Activated CD8-positive, alpha-beta memory T cell treated with anti-CD3 and anti-CD28 coated beads for 48 hours (primary cell): Measurements from ENCODE around the gene C1QL2.

Experiments
- DNase-seq, 3 experiments: peaks; one replicate each; pipeline ENCODE4 v3.0.0-alpha.2; 2020; ENCODE audit warnings: low read depth in 2 of 3, low spot score in 2 of 3

C1QL2 gene

DNA sequence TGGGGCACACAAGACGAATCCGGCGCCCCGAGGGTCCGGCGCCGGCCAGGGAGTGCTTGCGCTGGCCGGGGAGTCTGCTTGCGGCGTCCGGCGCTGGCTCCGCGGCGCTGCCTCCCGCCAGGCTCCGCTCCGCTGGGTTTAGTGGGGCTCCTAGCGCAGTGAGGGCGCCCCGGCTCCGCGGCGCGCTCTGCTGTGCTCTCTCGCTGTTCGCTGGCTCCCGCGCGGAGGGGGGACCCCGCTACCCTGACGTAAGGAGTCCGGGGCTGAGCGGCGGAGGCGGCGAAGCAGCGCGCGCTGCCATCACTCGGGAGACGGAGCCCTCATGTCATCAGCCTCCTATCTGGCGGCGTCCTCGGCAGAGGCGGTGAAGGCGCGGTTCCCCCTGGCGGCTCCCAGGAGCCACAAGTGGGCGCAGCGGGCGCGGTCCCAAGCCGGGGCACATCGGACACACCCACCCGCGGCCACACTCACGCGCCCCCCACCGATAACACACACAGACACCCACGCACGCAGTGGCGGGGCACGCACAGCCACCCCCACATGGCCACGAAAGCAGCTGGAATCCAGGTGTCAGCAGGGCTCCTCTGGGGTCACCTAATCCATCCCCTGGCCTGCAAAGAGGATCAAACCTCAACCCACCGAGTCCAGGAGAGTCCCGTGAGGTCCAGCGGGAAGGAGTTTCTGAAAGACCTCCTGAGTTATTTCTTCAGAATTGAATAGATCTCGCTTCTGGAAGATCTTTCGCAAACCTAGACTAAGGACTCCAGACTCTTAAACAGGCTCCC lies at the start of gene C1QL2:
C1QL2 (minus strand) TSS at position 189 of the 785 bp plus-strand sequence. CDS start 482 bp downstream, outside the sequence.
- no peak for DNase-seq

GRCh38 chr2:119207447-119207846 lies 48.9 kb upstream of the C1QL2 start:
- DNase-seq = no peak

DNA sequence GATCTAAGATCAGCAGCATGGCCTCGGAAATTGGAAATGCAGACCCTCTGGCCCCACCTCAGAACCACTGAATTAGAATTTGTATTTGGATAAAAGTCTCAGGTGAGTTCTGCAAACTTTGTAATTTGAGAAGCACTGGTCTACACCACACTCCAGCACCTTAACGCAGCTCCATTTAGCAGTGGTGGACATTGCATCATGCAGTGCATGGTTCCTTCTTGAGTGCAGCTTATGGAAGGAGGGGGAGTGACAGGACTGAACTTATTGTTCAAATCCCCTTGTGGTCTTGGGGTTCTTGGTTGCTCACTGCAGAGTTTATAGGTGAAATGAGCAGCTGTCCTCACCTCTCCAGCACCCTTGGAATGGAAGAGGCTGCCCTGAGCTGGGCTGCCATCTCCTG lies 47.6 kb upstream of the C1QL2 start:
- DNase-seq = no peak

DNA sequence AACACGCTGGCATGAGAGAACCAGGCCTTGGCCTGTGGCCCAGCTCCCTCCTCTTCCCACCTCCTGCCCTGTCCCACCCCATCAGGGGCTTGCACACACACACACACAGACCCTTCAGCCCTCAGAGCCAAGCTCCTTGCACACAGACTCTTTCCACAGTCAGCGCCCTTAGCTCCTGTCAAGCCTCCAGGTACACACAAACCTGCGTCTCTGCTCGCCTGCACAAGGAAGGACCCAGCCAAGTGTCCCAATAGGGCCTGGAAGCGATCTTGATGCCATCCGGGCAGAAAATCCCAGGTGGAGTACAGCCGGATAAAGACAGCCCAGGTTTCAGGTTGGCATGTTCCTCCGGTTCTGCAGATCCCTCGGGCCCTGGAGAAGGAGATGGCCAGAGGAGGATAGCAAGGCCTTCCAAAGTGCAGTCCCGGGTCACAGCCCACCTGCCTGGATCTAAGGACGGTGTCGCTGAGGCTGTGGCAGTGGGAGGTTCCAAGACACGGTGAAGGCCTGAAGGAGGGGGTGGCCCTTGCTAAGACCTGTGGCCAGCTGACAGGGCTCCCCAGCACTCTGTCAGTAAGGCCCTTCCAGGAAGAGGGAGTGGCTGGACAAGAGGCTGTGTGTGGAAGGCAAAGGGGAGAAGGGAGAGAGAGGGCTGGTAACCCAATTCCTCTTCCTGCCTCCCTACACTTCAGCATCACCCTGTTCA lies 46.6 kb upstream of the C1QL2 start:
- no peak for DNase-seq

DNA sequence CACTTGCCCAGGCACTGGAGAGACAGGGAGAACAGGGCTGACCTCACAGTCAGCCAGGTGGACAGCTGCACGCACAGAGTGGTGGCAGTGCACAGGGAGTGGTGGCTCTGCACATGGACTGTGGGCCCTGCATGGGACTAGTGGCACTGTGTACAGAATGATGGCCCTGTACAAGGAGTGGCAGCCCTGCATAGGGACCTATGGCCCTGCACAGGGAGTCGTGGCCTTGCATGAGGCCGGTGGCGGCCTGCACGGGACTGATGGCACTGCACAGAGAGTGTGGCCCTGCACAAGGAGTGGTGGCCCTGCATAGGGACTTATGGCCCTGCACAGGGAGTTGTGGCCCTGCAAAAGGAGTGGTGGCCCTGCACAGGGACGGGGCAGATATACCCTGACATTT lies 46.0 kb upstream of the C1QL2 start:
- no peak for DNase-seq

DNA sequence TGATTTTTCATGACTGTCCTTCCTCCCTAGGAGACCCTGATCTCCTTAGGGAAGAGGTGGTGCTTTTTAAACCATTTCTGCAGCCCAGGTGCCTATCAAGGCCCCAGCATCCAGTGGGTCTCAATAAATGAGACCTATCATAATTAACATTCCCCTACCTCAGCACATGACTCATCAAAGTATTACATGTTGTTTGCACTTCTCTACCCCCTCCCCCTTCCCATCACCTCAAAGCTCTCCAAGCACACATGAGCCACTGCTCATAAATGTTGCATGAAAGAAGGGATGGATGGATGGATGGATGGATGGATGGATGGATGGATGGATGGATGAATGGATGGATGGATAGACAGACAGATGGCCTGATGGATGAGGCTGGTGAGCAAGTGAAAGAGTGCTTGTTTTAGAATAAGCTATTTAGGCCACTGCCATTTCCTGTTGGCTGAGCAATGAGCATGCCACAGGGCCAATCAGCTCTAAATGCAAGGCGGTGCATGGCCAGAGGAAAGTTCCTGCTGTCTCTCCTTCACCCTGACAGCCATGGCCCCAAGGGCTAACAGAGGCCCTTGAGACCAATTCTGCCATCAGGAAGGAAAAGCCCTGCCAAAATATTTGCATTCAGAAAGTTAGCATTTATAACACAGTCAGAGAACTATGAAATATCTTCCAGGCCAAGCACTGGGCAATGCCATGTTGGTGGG lies 44.2 kb upstream of the C1QL2 start:
- DNase-seq = no peak

GRCh38 chr2:119201815-119202214 lies 43.3 kb upstream of the C1QL2 start:
- no peak for DNase-seq

GRCh38 chr2:119198240-119198840 lies 39.8 kb upstream of the C1QL2 start:
- no peak for DNase-seq

DNA sequence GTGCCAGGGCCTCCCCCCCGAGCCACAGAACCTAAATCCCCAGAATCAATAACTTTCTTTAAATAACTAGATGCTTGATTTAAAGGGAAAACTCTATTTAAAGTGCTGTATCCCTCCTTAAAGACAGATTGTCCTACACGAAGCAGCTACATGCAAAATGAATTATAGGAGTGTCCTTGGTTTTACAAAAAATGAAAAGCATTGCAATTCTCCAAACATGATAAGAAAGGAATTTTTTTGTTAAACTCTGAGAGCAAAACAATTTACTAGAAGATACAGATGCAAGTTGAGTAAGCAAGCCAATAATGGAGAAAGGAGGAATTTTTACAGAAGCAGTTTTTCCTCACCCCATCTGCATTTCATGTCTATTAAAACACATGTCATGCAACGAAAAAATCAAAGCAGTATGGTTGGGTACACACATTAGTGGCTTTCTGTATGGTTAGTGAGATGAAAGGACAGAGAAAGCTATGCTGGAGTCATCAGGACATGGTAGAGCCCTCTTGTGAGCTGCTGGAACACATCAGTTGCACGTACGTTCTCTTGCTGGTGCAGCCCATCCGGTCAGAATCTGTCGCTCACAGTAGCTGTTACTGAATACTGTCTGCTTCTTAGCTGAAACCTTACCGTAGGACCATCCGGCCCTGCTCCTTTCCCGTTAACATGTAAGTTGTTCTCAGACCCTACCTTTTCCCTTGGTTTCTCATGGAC lies 39.1 kb upstream of the C1QL2 start:
- DNase-seq = no peak

- no peak for DNase-seq
Observed at GRCh38 chr2:119197126-119197405, 38.5 kb upstream of the C1QL2 start.

DNA sequence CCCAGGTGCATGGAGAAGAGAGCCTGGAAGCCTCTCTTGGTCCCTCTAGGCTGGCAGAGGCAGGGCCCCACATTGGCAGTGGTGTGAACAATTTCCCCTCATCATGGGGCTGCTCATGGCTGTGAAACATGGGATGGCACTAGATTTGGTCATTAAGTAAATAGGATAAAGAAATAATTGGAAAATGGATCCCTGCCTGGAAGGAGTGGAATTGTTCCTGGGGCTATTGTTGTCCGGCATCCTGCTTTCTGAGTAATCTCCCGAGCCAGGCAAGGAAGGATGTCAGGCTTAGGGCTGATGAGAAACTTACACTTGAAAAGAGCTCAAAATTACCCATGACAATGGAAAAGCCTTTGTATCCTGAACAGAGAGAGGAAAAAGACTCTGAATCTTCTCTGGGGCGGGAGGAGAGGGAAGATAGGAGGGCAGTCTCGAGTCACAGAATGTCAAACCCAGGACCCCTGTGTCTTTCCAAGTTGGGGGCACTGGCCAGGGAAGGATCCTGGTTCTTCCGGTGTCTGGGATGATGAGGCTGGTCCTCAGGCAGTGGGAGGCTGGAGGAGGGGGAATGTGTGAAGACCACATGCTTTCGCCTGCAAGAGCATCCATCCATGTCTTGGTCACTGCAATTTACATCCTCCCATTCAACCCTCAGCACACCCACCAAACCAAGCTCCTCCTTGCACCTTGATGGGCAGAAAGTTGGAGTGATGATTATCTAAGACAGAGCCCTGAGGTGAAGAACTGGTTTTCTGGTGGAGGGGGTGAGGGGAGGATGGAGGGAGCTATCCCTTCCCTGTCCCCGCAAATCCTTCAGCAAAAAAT lies 38.0 kb upstream of the C1QL2 start:
- no peak for DNase-seq

DNA sequence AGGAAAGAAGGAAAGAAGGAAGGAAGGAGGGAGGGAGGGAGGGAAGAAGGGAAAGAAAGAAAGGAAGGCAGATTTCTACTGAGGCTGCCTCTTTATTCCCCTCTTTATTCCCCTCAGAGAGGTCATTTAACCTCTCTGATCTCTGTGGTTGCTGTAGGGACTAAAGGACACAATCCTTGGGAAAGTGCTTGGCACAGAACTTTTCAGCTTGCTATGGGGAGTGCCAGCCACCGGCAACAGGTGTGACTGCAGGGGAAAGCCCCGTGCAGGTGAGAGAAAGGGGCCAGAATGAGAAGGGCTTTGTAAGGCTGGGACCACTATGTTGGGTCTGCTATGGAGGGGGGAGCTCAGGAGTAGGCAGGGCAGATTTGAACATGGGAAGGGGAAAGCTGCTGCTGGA lies 37.3 kb upstream of the C1QL2 start:
- DNase-seq = no peak

DNA sequence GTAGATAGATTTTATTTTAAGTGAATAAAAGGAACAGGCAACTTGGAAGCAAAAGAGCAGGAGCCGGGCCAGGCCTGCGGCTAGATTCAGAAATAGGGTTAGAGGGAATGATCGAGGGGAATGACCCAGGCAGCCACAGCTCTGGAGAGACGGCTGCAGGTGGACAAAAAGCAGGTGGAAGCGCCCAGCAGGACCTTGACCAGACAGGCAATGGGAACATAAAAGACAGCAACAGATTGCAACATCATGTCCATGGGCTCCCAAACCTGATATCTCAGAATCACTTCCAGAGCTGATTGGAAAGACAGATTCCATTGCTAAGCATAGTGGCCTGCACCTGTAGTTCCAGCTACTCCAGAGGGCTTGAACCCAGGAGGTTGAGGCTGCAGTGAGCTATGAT lies 36.5 kb upstream of the C1QL2 start:
- DNase-seq = no peak

- DNase-seq = no peak
Observed at GRCh38 chr2:119192893-119193292, 34.3 kb upstream of the C1QL2 start.

DNA sequence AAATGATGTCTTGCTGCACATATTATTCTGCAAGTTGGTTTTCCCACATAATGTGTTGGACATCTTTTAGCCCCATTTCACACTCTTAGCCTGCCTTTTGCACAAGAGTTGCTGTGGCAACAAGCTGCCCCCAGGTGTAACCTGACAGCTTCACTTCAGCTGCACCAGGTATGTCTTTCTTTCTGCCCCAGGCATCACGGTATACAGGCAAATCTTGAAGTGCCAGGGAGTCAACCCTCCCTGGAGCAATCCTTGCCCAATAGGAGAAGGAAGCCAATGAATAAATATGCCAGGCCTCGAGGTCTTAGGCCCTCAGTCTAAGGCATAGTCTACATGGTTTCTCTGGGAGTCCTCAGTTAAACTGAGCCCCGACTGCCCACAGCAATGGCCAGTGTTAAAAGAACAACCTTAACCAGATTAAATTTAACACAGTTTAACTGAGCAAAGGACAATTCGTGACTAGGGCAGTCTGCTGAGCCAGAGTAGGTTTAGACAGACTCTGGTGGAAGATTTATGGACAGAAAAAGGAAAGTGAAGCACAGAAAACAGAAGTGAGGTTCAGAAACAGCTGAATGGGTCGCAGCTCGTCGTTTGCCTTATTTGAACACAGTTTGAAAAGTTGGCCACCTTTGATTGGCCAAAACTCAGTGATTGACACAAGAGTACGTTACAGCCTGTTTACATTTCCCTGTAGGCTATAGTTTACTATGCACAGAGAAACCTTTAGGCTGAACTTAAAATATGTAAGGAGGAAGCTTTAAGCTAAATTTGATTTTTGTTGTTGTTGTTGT lies 32.0 kb upstream of the C1QL2 start:
- DNase-seq = no peak

DNA sequence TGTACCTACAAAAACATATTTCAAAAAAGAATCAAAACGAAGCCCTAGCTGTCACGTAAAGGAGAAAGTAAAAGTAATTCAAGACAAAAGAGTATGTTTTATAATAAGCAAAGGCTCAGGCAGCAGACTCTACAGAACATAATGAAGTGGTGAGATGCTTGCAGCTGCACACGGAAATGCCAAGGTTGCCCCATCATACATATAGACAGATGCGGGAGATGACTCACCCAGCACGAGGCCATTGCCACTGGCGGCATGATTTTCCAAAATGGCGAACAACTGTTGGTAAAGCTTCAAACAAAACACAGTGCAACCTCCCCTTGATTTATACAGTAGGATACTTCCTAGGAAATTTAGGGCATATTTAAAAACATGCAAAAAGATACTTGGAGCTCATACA lies 26.0 kb upstream of the C1QL2 start:
- DNase-seq = no peak

DNA sequence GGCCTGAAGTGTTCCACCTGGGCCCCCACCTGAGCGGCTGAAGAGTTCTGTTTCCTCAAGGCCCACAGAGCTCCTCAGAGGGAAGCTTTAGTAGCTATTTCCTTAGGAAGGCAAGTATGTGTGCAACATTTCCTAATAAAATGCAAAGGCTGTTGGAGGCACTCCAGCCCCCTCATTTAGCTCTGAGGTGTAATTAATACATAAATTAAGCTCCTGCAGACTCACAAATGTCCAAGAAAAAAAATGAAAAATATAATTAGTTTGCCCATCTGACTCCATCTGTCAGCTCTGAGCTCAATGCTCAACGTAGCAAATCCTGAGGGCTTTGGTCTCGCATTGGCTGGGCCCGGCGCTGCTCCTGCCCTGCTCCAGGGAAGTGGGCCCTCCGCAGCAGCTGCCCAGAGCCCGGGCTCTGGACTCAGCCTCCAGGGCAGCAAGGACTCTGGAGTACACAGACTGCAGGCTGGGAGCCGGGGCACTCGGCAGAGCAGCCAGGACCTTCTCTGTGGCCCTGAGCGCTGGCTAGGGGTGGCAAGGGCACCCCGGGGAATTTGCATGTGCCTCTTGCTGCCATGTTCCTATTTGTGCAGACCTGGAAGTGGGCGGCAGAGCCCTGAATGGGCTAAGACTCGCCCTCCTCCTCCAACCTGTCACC lies 23.4 kb upstream of the C1QL2 start:
- no peak for DNase-seq

GRCh38 chr2:119181391-119181790 lies 22.8 kb upstream of the C1QL2 start:
- no peak for DNase-seq

- DNase-seq = no peak
Observed at GRCh38 chr2:119180892-119181291, 22.3 kb upstream of the C1QL2 start.
